ENCODE measurements around the gene UBE2I.
A peak's percentile ranks its signal among the peaks of the same experiment; 100 is the strongest.
"Not testable (repeated sequence)": the region's sequence is repeated elsewhere in the genome, so short reads cannot be mapped to it uniquely, and the experiment has no call there.

UBE2I gene

GRCh38 chr16:1293921-1294656 lies 15.3 kb upstream of the UBE2I start:
- DNase-seq: no peak

GRCh38 chr16:1295465-1295864 lies 14.0 kb upstream of the UBE2I start:
- no peak for DNase-seq

- DNase-seq: not testable (repeated sequence)
Measured at GRCh38 chr16:1296688-1297017, 12.8 kb upstream of the UBE2I start.

GRCh38 chr16:1297018-1297696 lies 12.3 kb upstream of the UBE2I start:
- peak; percentile 56 for DNase-seq

GRCh38 chr16:1298406-1298805 lies 11.0 kb upstream of the UBE2I start:
- no peak for DNase-seq

GRCh38 chr16:1299012-1299867 lies 10.2 kb upstream of the UBE2I start:
- no peak for DNase-seq

- DNase-seq: no peak
Measured at GRCh38 chr16:1299868-1300203, 9.6 kb upstream of the UBE2I start.

- DNase-seq: peak; percentile 36
Measured at GRCh38 chr16:1300664-1301476, 8.6 kb upstream of the UBE2I start.

- no peak for DNase-seq
Measured at GRCh38 chr16:1301562-1301961, 7.9 kb upstream of the UBE2I start.

- no peak for DNase-seq
Measured at GRCh38 chr16:1305823-1306222, 3.6 kb upstream of the UBE2I start.

- no peak for DNase-seq
Measured at GRCh38 chr16:1306334-1306733, 3.1 kb upstream of the UBE2I start.

GRCh38 chr16:1308036-1308976 lies 1.1 kb upstream of the UBE2I start:
- DNase-seq: no peak

- DNase-seq: peak; percentile 65
Measured at GRCh38 chr16:1309888-1310831, 724 bp downstream of the UBE2I start.

GRCh38 chr16:1310832-1311200 lies 1.4 kb downstream of the UBE2I start:
- no peak for DNase-seq

- no peak for DNase-seq
Measured at GRCh38 chr16:1311212-1311737, 1.8 kb downstream of the UBE2I start.

- DNase-seq: no peak
Measured at GRCh38 chr16:1311738-1312466, 2.5 kb downstream of the UBE2I start.

- DNase-seq: no peak
Measured at GRCh38 chr16:1312467-1312816, 3.0 kb downstream of the UBE2I start.

GRCh38 chr16:1312903-1313302 lies 3.5 kb downstream of the UBE2I start:
- DNase-seq: no peak

GRCh38 chr16:1313721-1314369 lies 4.4 kb downstream of the UBE2I start:
- DNase-seq: no peak
